ENCODE data around the gene VASN.

Gene VASN

DNA sequence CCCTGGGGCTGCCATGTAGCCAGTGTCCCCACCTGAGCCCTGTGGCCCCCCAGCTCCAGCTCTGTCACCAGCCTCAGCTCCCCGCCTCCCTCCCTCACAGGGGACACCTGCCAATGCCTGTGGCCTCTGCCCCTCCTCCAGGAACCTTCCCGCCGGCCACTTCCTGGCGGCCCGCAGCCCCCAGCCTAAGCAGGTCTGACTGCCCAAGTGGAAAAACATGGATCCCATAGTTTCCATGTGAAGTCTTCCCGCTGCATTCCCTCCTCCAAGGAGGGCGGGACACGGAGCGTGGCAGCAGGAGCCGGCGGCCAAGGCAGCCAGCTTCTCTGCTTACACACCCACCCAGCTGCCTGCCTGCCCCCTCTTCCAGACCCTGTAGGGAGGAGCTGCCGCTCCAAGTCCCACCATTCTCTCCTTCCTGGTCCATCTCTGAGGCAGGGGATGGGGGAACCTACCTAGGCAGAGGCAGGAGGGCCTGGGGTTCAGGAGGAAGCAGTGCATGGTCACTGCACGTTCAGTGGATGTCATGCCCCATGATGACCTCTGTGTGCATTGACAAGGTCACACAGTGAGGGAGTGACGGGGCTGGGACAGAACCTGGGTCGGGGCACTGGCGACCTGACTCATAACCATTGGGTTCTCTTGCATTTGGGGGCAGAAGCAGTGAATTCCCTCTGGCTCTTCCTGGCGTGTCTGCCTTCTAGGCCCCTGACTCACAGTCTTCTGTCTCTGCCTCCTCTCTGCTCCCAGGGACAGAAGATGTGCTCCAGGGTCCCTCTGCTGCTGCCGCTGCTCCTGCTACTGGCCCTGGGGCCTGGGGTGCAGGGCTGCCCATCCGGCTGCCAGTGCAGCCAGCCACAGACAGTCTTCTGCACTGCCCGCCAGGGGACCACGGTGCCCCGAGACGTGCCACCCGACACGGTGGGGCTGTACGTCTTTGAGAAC, 8.7 kb downstream of the VASN start:
- no peak overlapping the region for H3K4me3 ChIP-seq (ENCODE audit: low read depth, low read length)
- H3K4me1 ChIP-seq, result peaks cover 33% of the 10 kb centered on the region
- H3K36me3 ChIP-seq, result peaks cover 27% of the 10 kb centered on the region
- DNase-seq, result no peak
- no peaks in the 10 kb centered on the region for H3K9me3 ChIP-seq
- H3K27me3 ChIP-seq, result no peaks in the 10 kb centered on the region
- TF ChIP-seq, protein P1, sequence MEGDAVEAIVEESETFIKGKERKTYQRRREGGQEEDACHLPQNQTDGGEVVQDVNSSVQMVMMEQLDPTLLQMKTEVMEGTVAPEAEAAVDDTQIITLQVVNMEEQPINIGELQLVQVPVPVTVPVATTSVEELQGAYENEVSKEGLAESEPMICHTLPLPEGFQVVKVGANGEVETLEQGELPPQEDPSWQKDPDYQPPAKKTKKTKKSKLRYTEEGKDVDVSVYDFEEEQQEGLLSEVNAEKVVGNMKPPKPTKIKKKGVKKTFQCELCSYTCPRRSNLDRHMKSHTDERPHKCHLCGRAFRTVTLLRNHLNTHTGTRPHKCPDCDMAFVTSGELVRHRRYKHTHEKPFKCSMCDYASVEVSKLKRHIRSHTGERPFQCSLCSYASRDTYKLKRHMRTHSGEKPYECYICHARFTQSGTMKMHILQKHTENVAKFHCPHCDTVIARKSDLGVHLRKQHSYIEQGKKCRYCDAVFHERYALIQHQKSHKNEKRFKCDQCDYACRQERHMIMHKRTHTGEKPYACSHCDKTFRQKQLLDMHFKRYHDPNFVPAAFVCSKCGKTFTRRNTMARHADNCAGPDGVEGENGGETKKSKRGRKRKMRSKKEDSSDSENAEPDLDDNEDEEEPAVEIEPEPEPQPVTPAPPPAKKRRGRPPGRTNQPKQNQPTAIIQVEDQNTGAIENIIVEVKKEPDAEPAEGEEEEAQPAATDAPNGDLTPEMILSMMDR (IDR thresholded peaks at IDR 0.05; ENCODE audit: low read depth, low read length), result no peak

DNA sequence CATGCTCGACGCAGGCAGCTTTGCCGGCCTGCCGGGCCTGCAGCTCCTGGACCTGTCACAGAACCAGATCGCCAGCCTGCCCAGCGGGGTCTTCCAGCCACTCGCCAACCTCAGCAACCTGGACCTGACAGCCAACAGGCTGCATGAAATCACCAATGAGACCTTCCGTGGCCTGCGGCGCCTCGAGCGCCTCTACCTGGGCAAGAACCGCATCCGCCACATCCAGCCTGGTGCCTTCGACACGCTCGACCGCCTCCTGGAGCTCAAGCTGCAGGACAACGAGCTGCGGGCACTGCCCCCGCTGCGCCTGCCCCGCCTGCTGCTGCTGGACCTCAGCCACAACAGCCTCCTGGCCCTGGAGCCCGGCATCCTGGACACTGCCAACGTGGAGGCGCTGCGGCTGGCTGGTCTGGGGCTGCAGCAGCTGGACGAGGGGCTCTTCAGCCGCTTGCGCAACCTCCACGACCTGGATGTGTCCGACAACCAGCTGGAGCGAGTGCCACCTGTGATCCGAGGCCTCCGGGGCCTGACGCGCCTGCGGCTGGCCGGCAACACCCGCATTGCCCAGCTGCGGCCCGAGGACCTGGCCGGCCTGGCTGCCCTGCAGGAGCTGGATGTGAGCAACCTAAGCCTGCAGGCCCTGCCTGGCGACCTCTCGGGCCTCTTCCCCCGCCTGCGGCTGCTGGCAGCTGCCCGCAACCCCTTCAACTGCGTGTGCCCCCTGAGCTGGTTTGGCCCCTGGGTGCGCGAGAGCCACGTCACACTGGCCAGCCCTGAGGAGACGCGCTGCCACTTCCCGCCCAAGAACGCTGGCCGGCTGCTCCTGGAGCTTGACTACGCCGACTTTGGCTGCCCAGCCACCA, 9.7 kb downstream of the VASN start:
- H3K36me3 ChIP-seq, result peaks cover 29% of the 10 kb centered on the region
- no peaks in the 10 kb centered on the region for H3K9me3 ChIP-seq
- no peaks in the 10 kb centered on the region for H3K27me3 ChIP-seq
- peaks cover 33% of the 10 kb centered on the region for H3K4me1 ChIP-seq
- H3K4me3 ChIP-seq (ENCODE audit: low read depth, low read length), result no peak overlapping the region
- TF ChIP-seq, protein P1 (IDR thresholded peaks at IDR 0.05; ENCODE audit: low read depth, low read length), result no peak
- DNase-seq, result peak; percentile 8

DNA sequence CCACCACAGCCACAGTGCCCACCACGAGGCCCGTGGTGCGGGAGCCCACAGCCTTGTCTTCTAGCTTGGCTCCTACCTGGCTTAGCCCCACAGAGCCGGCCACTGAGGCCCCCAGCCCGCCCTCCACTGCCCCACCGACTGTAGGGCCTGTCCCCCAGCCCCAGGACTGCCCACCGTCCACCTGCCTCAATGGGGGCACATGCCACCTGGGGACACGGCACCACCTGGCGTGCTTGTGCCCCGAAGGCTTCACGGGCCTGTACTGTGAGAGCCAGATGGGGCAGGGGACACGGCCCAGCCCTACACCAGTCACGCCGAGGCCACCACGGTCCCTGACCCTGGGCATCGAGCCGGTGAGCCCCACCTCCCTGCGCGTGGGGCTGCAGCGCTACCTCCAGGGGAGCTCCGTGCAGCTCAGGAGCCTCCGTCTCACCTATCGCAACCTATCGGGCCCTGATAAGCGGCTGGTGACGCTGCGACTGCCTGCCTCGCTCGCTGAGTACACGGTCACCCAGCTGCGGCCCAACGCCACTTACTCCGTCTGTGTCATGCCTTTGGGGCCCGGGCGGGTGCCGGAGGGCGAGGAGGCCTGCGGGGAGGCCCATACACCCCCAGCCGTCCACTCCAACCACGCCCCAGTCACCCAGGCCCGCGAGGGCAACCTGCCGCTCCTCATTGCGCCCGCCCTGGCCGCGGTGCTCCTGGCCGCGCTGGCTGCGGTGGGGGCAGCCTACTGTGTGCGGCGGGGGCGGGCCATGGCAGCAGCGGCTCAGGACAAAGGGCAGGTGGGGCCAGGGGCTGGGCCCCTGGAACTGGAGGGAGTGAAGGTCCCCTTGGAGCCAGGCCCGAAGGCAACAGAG, 10.5 kb downstream of the VASN start:
- Histone ChIP-seq H3K9me3 (no peaks in the 10 kb centered on the region), H3K36me3 (peaks cover 29% of the 10 kb centered on the region), H3K27me3 (no peaks in the 10 kb centered on the region), H3K4me3 (ENCODE audit: low read depth, low read length) (no peak overlapping the region), H3K4me1 (peaks cover 27% of the 10 kb centered on the region)
- peak; percentile 7 for DNase-seq
- TF ChIP-seq, protein P1 (IDR thresholded peaks at IDR 0.05; ENCODE audit: low read depth, low read length), result no peak

DNA sequence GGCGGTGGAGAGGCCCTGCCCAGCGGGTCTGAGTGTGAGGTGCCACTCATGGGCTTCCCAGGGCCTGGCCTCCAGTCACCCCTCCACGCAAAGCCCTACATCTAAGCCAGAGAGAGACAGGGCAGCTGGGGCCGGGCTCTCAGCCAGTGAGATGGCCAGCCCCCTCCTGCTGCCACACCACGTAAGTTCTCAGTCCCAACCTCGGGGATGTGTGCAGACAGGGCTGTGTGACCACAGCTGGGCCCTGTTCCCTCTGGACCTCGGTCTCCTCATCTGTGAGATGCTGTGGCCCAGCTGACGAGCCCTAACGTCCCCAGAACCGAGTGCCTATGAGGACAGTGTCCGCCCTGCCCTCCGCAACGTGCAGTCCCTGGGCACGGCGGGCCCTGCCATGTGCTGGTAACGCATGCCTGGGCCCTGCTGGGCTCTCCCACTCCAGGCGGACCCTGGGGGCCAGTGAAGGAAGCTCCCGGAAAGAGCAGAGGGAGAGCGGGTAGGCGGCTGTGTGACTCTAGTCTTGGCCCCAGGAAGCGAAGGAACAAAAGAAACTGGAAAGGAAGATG, 11.2 kb downstream of the VASN start:
- peak; percentile 9 for DNase-seq
- TF ChIP-seq, protein P1 (IDR thresholded peaks at IDR 0.05; ENCODE audit: low read depth, low read length), result no peak

DNA sequence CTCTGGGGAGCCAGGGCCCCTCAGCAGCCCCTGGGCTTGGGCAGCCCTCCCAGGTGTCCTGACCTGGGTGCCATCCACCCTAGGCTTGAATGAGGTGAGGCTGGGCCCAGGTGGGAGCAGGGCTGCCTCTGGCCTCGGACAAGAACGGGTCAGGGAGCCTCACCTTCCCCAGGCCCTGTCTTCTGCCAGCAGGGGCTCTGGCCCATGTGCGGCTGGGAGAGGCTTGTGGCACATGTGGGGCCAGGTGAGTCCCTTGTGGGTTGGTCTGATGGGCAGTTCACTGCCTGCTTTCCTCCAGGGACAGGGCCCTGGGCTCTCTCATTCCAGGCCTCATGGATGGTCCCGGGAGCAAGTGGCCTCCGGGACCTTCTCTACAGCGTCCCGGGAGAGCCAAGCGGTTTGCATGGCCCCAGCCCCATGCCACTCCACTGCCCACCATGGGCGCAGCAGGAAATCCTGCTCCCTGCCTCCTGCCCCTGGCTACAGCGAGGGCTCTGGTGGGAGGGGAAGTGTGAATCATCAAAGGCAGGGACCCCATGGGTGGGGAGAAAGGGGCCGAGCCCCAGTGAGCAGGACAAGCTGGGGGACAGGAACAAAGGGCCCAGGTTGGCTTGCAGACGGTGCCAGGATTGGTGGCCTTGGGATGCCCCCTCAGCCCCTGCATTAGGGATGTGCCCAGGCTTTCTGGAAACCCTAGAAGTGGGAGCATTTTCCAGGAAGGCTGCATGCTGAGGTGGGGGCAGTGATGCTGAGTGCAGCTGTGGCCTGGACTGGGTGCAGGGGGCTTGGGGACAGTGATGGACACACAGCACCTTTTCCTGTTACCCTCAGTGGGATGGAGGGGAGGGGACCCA, 12.2 kb downstream of the VASN start:
- peak; percentile 13 for DNase-seq
- H3K4me3 ChIP-seq (ENCODE audit: low read depth, low read length), result no peak overlapping the region

More for the DNA sequence above, 11.2 kb downstream of the VASN start:
- peaks cover 27% of the 10 kb centered on the region for H3K4me1 ChIP-seq
- no peak overlapping the region for H3K4me3 ChIP-seq (ENCODE audit: low read depth, low read length)
- no peaks in the 10 kb centered on the region for H3K9me3 ChIP-seq
- peaks cover 29% of the 10 kb centered on the region for H3K36me3 ChIP-seq
- H3K27me3 ChIP-seq, result no peaks in the 10 kb centered on the region

More for the DNA sequence above, 12.2 kb downstream of the VASN start:
- TF ChIP-seq, protein P1 (IDR thresholded peaks at IDR 0.05; ENCODE audit: low read depth, low read length), result no peak
- H3K27me3 ChIP-seq, result no peaks in the 10 kb centered on the region
- no peaks in the 10 kb centered on the region for H3K9me3 ChIP-seq
- H3K4me1 ChIP-seq, result peaks cover 31% of the 10 kb centered on the region
- peaks cover 29% of the 10 kb centered on the region for H3K36me3 ChIP-seq

Data from BE2C (cell line).